Neural crest cell (in vitro differentiated cells): ENCODE data around the gene DNAJB13. TPM values are rescaled to one million over a fixed set of nuclear protein-coding genes. Genes with fewer than 3 reads are reported as not detected.
"Not testable (repeated sequence)": the region's sequence is repeated elsewhere in the genome, so short reads cannot be mapped to it uniquely, and the experiment has no call there.

ENCODE experiments used
- DNase-seq: peaks from one replicate; pipeline ENCODE4 v3.0.0; 2021; ENCODE audit warnings: low read depth, mixed read lengths, low spot score
- H3K27ac Mint-ChIP-seq: one replicate; pipeline ENCODE4 v1.8.0; 2021; ENCODE audit warnings: mild to moderate bottlenecking, mixed read lengths; ENCODE audit not compliant: unreplicated experiment
- H3K27me3 Mint-ChIP-seq: 2 replicates; pipeline ENCODE4 v1.8.0; 2021; ENCODE audit warnings: low read depth, mild to moderate bottlenecking, mixed read lengths
- H3K36me3 Mint-ChIP-seq: 2 replicates; pipeline ENCODE4 v1.8.0; 2021; ENCODE audit warnings: low read depth, mild to moderate bottlenecking, mixed read lengths
- H3K4me1 Mint-ChIP-seq: 2 replicates; pipeline ENCODE4 v1.8.0; 2021; ENCODE audit warnings: mixed read lengths
- H3K4me3 Mint-ChIP-seq: one replicate; pipeline ENCODE4 v1.8.0; 2021; ENCODE audit warnings: mild to moderate bottlenecking, mixed read lengths
- H3K9me3 Mint-ChIP-seq: 2 replicates; pipeline ENCODE4 v1.8.0; 2021; ENCODE audit warnings: mixed read lengths
- CTCF ChIP-seq: fragments of 200-600 bp; sonication (generic); conservative IDR thresholded peaks from 2 replicates; pipeline ENCODE4 v1.5.0; 2021; ENCODE audit warnings: antibody characterized with exemption, mild to moderate bottlenecking
- total RNA-seq: library from RNA; stranded (reverse); gene quantifications from 2 replicates; pipeline ENCODE4 v1.2.1, GENCODE V29; 2021

The DNAJB13 gene
- total RNA-seq, 1 donor from 2014 or later: 0.35 TPM

GRCh38 chr11:73982990-73983740 is 32.3 kb downstream of the DNAJB13 start:
- Mint-ChIP-seq H3K4me1 (peaks cover 43% of the 10 kb centered on the region), H3K36me3 (peaks cover 6% of the 10 kb centered on the region), H3K9me3 (no peaks in the 10 kb centered on the region), H3K27ac (peak overlapping the region; percentile 97), H3K27me3 (no peaks in the 10 kb centered on the region), H3K4me3 (peak overlapping the region; percentile 94)
- no peak for TF ChIP-seq CTCF
- DNase-seq: peak; percentile 83

- H3K4me3 Mint-ChIP-seq: peak overlapping the region; percentile 94
- peaks cover 41% of the 10 kb centered on the region for H3K4me1 Mint-ChIP-seq
- TF ChIP-seq CTCF: no peak
- no peaks in the 10 kb centered on the region for H3K27me3 Mint-ChIP-seq
- peak overlapping the region; percentile 88 for H3K27ac Mint-ChIP-seq
- DNase-seq: no peak
- peaks cover 2% of the 10 kb centered on the region for H3K36me3 Mint-ChIP-seq
- no peaks in the 10 kb centered on the region for H3K9me3 Mint-ChIP-seq
These were observed 33.1 kb downstream of the DNAJB13 start for GRCh38 chr11:73983741-73984538.

- H3K9me3 Mint-ChIP-seq, H3K27ac Mint-ChIP-seq, H3K27me3 Mint-ChIP-seq, DNase-seq, H3K36me3 Mint-ChIP-seq: not testable (repeated sequence)
- Mint-ChIP-seq H3K4me1 (peaks cover 33% of the 10 kb centered on the region), H3K4me3 (peak overlapping the region; percentile 35)
These were observed 34.8 kb downstream of the DNAJB13 start for GRCh38 chr11:73985661-73986060.

DNA sequence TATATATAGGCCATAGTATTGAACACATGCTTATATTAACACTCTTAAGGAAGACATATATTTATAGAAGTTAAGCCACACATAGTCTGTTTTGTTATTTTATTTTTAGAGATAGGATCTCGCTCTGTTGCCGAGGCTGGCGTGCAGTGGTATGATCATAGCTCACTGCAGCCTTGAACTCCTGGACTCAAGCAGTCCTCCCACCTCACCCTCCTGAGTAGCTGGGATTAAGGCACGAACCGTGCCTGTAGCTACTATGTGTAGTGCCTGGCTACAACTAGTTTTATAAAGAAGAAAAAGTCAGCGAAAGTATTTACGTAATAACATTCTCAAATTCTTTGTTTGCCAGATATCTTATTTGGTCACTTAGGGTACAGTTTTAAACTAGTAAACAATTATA is 37.4 kb downstream of the DNAJB13 start:
- no peak overlapping the region for H3K27ac Mint-ChIP-seq
- H3K4me1 Mint-ChIP-seq: peaks cover 9% of the 10 kb centered on the region
- no peak for TF ChIP-seq CTCF
- H3K9me3 Mint-ChIP-seq: no peaks in the 10 kb centered on the region
- H3K36me3 Mint-ChIP-seq: no peaks in the 10 kb centered on the region
- H3K4me3 Mint-ChIP-seq: no peak overlapping the region
- no peak for DNase-seq
- no peaks in the 10 kb centered on the region for H3K27me3 Mint-ChIP-seq

- Mint-ChIP-seq H3K9me3 (no peaks in the 10 kb centered on the region), H3K27me3 (no peaks in the 10 kb centered on the region), H3K27ac (no peak overlapping the region), H3K36me3 (no peaks in the 10 kb centered on the region), H3K4me3 (no peak overlapping the region), H3K4me1 (peaks cover under 1% of the 10 kb centered on the region)
- DNase-seq: no peak
- TF ChIP-seq CTCF: no peak
These were observed 38.3 kb downstream of the DNAJB13 start for GRCh38 chr11:73989156-73989555.

- no peak for DNase-seq
- H3K4me3 Mint-ChIP-seq: no peak overlapping the region
- no peaks in the 10 kb centered on the region for H3K4me1 Mint-ChIP-seq
- no peak overlapping the region for H3K27ac Mint-ChIP-seq
- TF ChIP-seq CTCF: no peak
- no peaks in the 10 kb centered on the region for H3K9me3 Mint-ChIP-seq
- no peaks in the 10 kb centered on the region for H3K27me3 Mint-ChIP-seq
- no peaks in the 10 kb centered on the region for H3K36me3 Mint-ChIP-seq
These were observed 39.9 kb downstream of the DNAJB13 start for GRCh38 chr11:73990730-73991129.
